ENCODE data around the gene DTX1.

- no peak for TF ChIP-seq POLR2A (IDR thresholded peaks at IDR 0.05; ENCODE audit: low read depth, low read length)
- TF ChIP-seq TAF1 (IDR thresholded peaks at IDR 0.05; ENCODE audit: low read depth, low read length) = no peak
Observed at GRCh38 chr12:113137861-113138783, 81.6 kb downstream of the DTX1 start.

Data from GM12891 (cell line).